H1 (cell line): ENCODE measurements around the gene PTDSS2. TPM values are rescaled to one million over a fixed set of nuclear protein-coding genes. Genes with fewer than 3 reads are reported as not detected.

Experiments used
- CTCF ChIA-PET: fragments of 300-600 bp; sonication (Branson Sonifier 250); formaldehyde crosslinking; loops from one replicate; lab custom pipeline; 2021; ENCODE audit not compliant: partially characterized antibody; lab: Charles Lee
- POLR2A ChIA-PET: fragments of 300-600 bp; sonication (Branson Sonifier 250); formaldehyde crosslinking; loops from one replicate; lab custom pipeline; 2021; ENCODE audit warnings: inconsistent platforms; ENCODE audit not compliant: partially characterized antibody; lab: Charles Lee
- DNase-seq, 2 experiments: peaks; one replicate each; pipeline versions ENCODE4 v3.0.0 to v3.0.0-alpha.2; 2010 to 2022; ENCODE audit warnings: low spot score in 2 of 2, low read depth in 1 of 2, mixed read lengths in 1 of 2
- FAIRE-seq: peaks from 2 replicates; lab custom pipeline; 2011; peaks lifted over from hg19 to GRCh38; lab: Jason Lieb, UNC
- H2AFZ ChIP-seq: 2 replicates; pipeline ENCODE4 v1.8.1; 2012; ENCODE audit warnings: low read length, inconsistent platforms
- H2AK5ac ChIP-seq: 2 replicates; pipeline ENCODE4 v1.6.1; 2013; ENCODE audit warnings: low read depth, low read length
- H2BK120ac ChIP-seq: replicated peaks from 2 replicates; pipeline ENCODE3; 2013; ENCODE audit warnings: low read depth, low read length, inconsistent platforms
- H2BK12ac ChIP-seq: 2 replicates; pipeline ENCODE4 v1.6.1; 2013; ENCODE audit warnings: low read depth, low read length
- H2BK15ac ChIP-seq: 2 replicates; pipeline ENCODE4 v1.6.1; 2013; ENCODE audit warnings: low read length
- H2BK20ac ChIP-seq: 2 replicates; pipeline ENCODE4 v1.6.1; 2013; ENCODE audit warnings: low read length
- H2BK5ac ChIP-seq: 2 replicates; pipeline ENCODE4 v1.6.1; 2013; ENCODE audit warnings: low read depth, low read length
- H3K14ac ChIP-seq: 2 replicates; pipeline ENCODE4 v1.6.1; 2013; ENCODE audit warnings: inconsistent platforms; ENCODE audit not compliant: insufficient read length
- H3K18ac ChIP-seq: 2 replicates; pipeline ENCODE4 v1.6.1; 2013; ENCODE audit warnings: low read length; ENCODE audit errors: extremely low read depth
- H3K23ac ChIP-seq: 2 replicates; pipeline ENCODE4 v1.6.1; 2013; ENCODE audit warnings: inconsistent platforms; ENCODE audit not compliant: insufficient read length
- H3K23me2 ChIP-seq: 2 replicates; pipeline ENCODE4 v1.6.1; 2013; ENCODE audit warnings: low read depth, low read length
- H3K27ac ChIP-seq: 2 replicates; pipeline ENCODE4 v1.6.1; 2011; ENCODE audit warnings: low read depth, low read length, inconsistent platforms
- H3K27me3 ChIP-seq, 4 experiments: replicated peaks in 1 of 4; 1 replicate in 1 of 4; 2 replicates in 3 of 4; pipeline versions ENCODE4 v1.6.1 to v1.8.1; 2011 to 2013; ENCODE audit warnings: low read length in 3 of 4, mild to moderate bottlenecking in 3 of 4, inconsistent platforms in 2 of 4, mixed read lengths in 2 of 4, moderate library complexity in 1 of 4; ENCODE audit not compliant: control insufficient read depth in 3 of 4, insufficient read depth in 3 of 4; ENCODE audit errors: extremely low read depth in 1 of 4
- H3K36me3 ChIP-seq, 4 experiments: 2 replicates each; pipeline versions ENCODE4 v1.6.1 to v1.8.1; 2011 to 2013; ENCODE audit warnings: mild to moderate bottlenecking in 4 of 4, low read length in 3 of 4, moderate library complexity in 2 of 4, control low read depth in 1 of 4, inconsistent platforms in 1 of 4; ENCODE audit not compliant: insufficient read depth in 4 of 4, control insufficient read depth in 2 of 4
- H3K4ac ChIP-seq: replicated peaks from 2 replicates; pipeline ENCODE3; 2013; ENCODE audit warnings: low read length, low read depth, mixed read lengths, inconsistent platforms; ENCODE audit not compliant: insufficient read length
- H3K4me1 ChIP-seq, 4 experiments: replicated peaks in 1 of 4; 1 replicate in 1 of 4; 2 replicates in 3 of 4; pipeline versions ENCODE4 v1.6.1 to v1.8.1; 2011 to 2013; ENCODE audit warnings: low read length in 3 of 4, inconsistent platforms in 2 of 4, mixed read lengths in 1 of 4; ENCODE audit not compliant: insufficient read depth in 4 of 4, control insufficient read depth in 3 of 4
- H3K4me2 ChIP-seq, 2 experiments: 2 replicates each; pipeline versions ENCODE4 v1.6.1 to v1.8.1; 2011 to 2013; ENCODE audit warnings: low read depth in 2 of 2, low read length in 2 of 2, control low read depth in 1 of 2, inconsistent platforms in 1 of 2, mild to moderate bottlenecking in 1 of 2; ENCODE audit not compliant: insufficient read depth in 1 of 2
- H3K4me3 ChIP-seq, 4 experiments: fragments of 200-600, 300-600 bp in 1 of 4; sonication (generic), shearing (Covaris generic), sonication (Bioruptor Twin) in 1 of 4; 2 replicates each; pipeline versions ENCODE4 v1.5.1 to v1.8.1; 2011 to 2016; ENCODE audit warnings: low read length in 4 of 4, low read depth in 3 of 4, control low read depth in 2 of 4, inconsistent platforms in 2 of 4, mild to moderate bottlenecking in 2 of 4, mixed read lengths in 1 of 4, moderate library complexity in 1 of 4; ENCODE audit not compliant: insufficient read depth in 2 of 4; ENCODE audit errors: extremely low read depth in 1 of 4
- H3K56ac ChIP-seq: replicated peaks from 2 replicates; pipeline ENCODE3; 2013; ENCODE audit warnings: low read depth, mild to moderate bottlenecking, mixed read lengths, low read length, inconsistent platforms; ENCODE audit not compliant: insufficient read length
- H3K79me1 ChIP-seq: 2 replicates; pipeline ENCODE4 v1.6.1; 2013; ENCODE audit warnings: low read depth, low read length, control low read depth
- H3K79me2 ChIP-seq, 2 experiments: 2 replicates each; pipeline versions ENCODE4 v1.6.1 to v1.8.1; 2012 to 2013; ENCODE audit warnings: low read length in 2 of 2, mild to moderate bottlenecking in 2 of 2, inconsistent platforms in 1 of 2; ENCODE audit not compliant: insufficient read depth in 2 of 2, control insufficient read depth in 1 of 2
- H3K9ac ChIP-seq, 4 experiments: replicated peaks in 1 of 4; 1 replicate in 1 of 4; 2 replicates in 3 of 4; pipeline versions ENCODE4 v1.6.1 to v1.8.1; 2011 to 2013; ENCODE audit warnings: low read depth in 3 of 4, low read length in 3 of 4, control low read depth in 2 of 4, mild to moderate bottlenecking in 2 of 4, moderate library complexity in 2 of 4, inconsistent platforms in 1 of 4; ENCODE audit errors: extremely low read depth in 1 of 4
- H3K9me3 ChIP-seq, 2 experiments: 2 replicates each; pipeline versions ENCODE4 v1.6.1 to v1.8.1; 2012 to 2013; ENCODE audit warnings: mild to moderate bottlenecking in 2 of 2, moderate library complexity in 2 of 2, control low read depth in 1 of 2, inconsistent platforms in 1 of 2, low read depth in 1 of 2, low read length in 1 of 2, mixed read lengths in 1 of 2; ENCODE audit not compliant: insufficient read depth in 2 of 2
- H4K20me1 ChIP-seq, 2 experiments: replicated peaks in 1 of 2; 2 replicates each; pipeline versions ENCODE3 to v1.8.1; 2011 to 2013; ENCODE audit warnings: inconsistent platforms in 2 of 2, low read length in 2 of 2, mild to moderate bottlenecking in 1 of 2; ENCODE audit not compliant: insufficient read depth in 2 of 2, control insufficient read depth in 1 of 2
- H4K5ac ChIP-seq: 2 replicates; pipeline ENCODE4 v1.6.1; 2013; ENCODE audit warnings: low read length, low read depth, mixed read lengths, inconsistent platforms; ENCODE audit not compliant: insufficient read length
- H4K8ac ChIP-seq: 2 replicates; pipeline ENCODE4 v1.8.0; 2013; ENCODE audit warnings: mild to moderate bottlenecking, moderate library complexity, low read length, inconsistent platforms; ENCODE audit not compliant: insufficient read depth; ENCODE audit errors: extremely low read depth
- H4K91ac ChIP-seq: replicated peaks from 2 replicates; pipeline ENCODE3; 2013; ENCODE audit warnings: low read length, mixed read lengths, inconsistent platforms; ENCODE audit not compliant: insufficient read length
- BACH1 ChIP-seq: IDR thresholded peaks from 2 replicates; pipeline ENCODE4 v1.6.1; 2012; ENCODE audit warnings: low read length, improper control_type of control experiment
- BRCA1 ChIP-seq: IDR thresholded peaks from 2 replicates; pipeline ENCODE4 v1.6.1; 2012; ENCODE audit warnings: low read depth, low read length, improper control_type of control experiment
- CTBP2 ChIP-seq: IDR thresholded peaks from 2 replicates; pipeline ENCODE4 v1.7.0; 2011; ENCODE audit warnings: borderline replicate concordance, mild to moderate bottlenecking, moderate library complexity, mixed read lengths, low read length; ENCODE audit not compliant: insufficient read depth, insufficient read length
- FOSL1 ChIP-seq: IDR thresholded peaks from 2 replicates; pipeline ENCODE4 v1.6.1; 2011; ENCODE audit warnings: mild to moderate bottlenecking, low read depth, low read length, moderate library complexity; ENCODE audit not compliant: insufficient read depth
- HDAC2 ChIP-seq, 2 experiments: fragments of 300-600 bp in 1 of 2; sonication (generic) in 1 of 2; IDR thresholded peaks; 2 replicates each; pipeline ENCODE4 v1.6.1; 2011 to 2012; ENCODE audit warnings: low read depth in 2 of 2, low read length in 2 of 2, mild to moderate bottlenecking in 2 of 2, moderate library complexity in 2 of 2, borderline replicate concordance in 1 of 2, inconsistent platforms in 1 of 2
- KDM1A ChIP-seq: fragments of 200-600, 300-600 bp; sonication (generic); IDR thresholded peaks from 2 replicates; pipeline ENCODE4 v1.7.1; 2016; ENCODE audit warnings: mild to moderate bottlenecking, low read length, borderline replicate concordance
- POLR2AphosphoS5 ChIP-seq: IDR thresholded peaks from 2 replicates; pipeline ENCODE4 v1.6.1; 2011; ENCODE audit warnings: low read depth, low read length
- RXRA ChIP-seq: IDR thresholded peaks from 2 replicates; pipeline ENCODE4 v1.6.1; 2011; ENCODE audit warnings: low read depth, mild to moderate bottlenecking, low read length, moderate library complexity; ENCODE audit not compliant: insufficient read depth
- SIX5 ChIP-seq: IDR thresholded peaks from 2 replicates; pipeline ENCODE4 v1.6.1; 2011; ENCODE audit warnings: mild to moderate bottlenecking, low read depth, low read length
- TBP ChIP-seq: IDR thresholded peaks from 2 replicates; pipeline ENCODE4 v1.6.1; 2011; ENCODE audit warnings: low read depth, low read length, improper control_type of control experiment
- TCF12 ChIP-seq: IDR thresholded peaks from 2 replicates; pipeline ENCODE4 v1.6.1; 2011; ENCODE audit warnings: low read depth, mild to moderate bottlenecking, low read length
- YY1 ChIP-seq: IDR thresholded peaks from 2 replicates; pipeline ENCODE4 v1.6.1; 2011; ENCODE audit warnings: low read depth, mild to moderate bottlenecking, low read length
- ZNF274 ChIP-seq: IDR thresholded peaks from 2 replicates; pipeline ENCODE4 v1.7.0; 2012; ENCODE audit warnings: low read length, borderline replicate concordance; ENCODE audit errors: extremely low read depth
- WGBS, 2 experiments: shearing (Covaris generic) in 1 of 2; methylation state at CpG; one replicate each; pipeline versions ENCODE4 v1.1.6 to v1.1.7; 2013 to 2015; ENCODE audit warnings: low lambda C conversion rate in 2 of 2, mixed read lengths in 2 of 2, inconsistent platforms in 1 of 2, low coverage in 1 of 2, missing lambda C conversion rate in 1 of 2; ENCODE audit not compliant: insufficient replicate concordance in 2 of 2, insufficient coverage in 1 of 2, insufficient read length in 1 of 2; ENCODE audit errors: extremely low coverage in 1 of 2, missing lambda C conversion rate in 1 of 2; 5-methylcytosine and 5-hydroxymethylcytosine counted together
- polyA plus RNA-seq, 7 experiments: library from polyadenylated mRNA; depleted of rRNA in 3 of 7; stranded (reverse) in 5 of 7; unstranded in 2 of 7; fragments of >200 nt in 5 of 7; fragments of 200-250 nt in 2 of 7; gene quantifications; 1 replicate in 5 of 7; 2 replicates in 1 of 7; 4 replicates in 1 of 7; pipeline versions ENCODE4 v1.2.1 to v1.2.3, GENCODE V29; 2011 to 2013; ENCODE audit warnings: missing spikeins in 2 of 7, mixed read lengths in 2 of 7
- total RNA-seq: library from RNA; stranded (reverse); fragmentation: NEBNext Ultra II Directional; extraction: Animal tissue kit (Norgen Biotek cat#: 25700); gene quantifications from 2 replicates; pipeline ENCODE4 v1.2.1, GENCODE V29; 2021

PTDSS2 gene
- total and polyA plus RNA-seq, 2 of the 8 experiments (the other 6 are each of a cell fraction or from before 2014, with no cell fraction given) = 48.7 to 68.2 TPM

DNA sequence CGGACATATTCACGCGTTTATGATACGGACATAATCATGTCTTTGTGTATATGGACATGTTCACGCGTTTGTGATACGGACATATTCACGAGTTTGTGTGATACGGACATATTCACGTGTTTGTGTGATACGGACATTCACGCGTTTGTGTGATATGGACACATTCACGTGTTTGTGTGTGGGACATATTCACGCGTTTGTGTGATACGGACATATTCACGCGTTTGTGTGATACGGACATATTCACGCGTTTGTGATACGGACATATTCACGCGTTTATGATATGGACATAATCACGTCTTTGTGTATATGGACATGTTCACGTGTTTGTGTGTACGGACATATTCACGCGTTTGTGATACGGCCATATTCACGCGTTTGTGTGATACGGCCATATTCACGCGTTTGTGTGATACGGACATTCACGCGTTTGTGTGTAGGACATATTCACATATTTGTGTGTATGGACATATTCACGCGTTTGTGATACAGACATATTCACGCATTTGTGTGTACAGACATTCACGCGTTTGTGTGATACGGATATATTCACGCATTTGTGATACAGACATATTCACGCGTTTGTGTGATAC lies 24.9 kb downstream of the PTDSS2 start:
- H3K4ac ChIP-seq = no peak overlapping the region
- H2BK20ac ChIP-seq = no peak overlapping the region
- no peak overlapping the region for H2BK12ac ChIP-seq
- no peaks in the 10 kb centered on the region for H3K9me3 ChIP-seq
- no peak overlapping the region for H4K91ac ChIP-seq
- peaks cover 0 to 9% of the 10 kb centered on the region in 2 experiments for H4K20me1 ChIP-seq
- H3K4me2 ChIP-seq = no peak overlapping the region
- H2AK5ac ChIP-seq = no peak overlapping the region; the same call in 1 of the 2 replicates
- CTCF ChIA-PET = interaction anchor here (1.3 to 2.3 kb wide), 2 partner anchors 18 to 24 kb away, joined by 3 to 8 read pairs; no protein-coding TSS in a partner anchor
- H4K5ac ChIP-seq = no peak overlapping the region
- no peak overlapping the region for H2BK120ac ChIP-seq
- no peaks in the 10 kb centered on the region for H3K27me3 ChIP-seq
- H3K14ac ChIP-seq = no peak overlapping the region
- no peak overlapping the region for H2AFZ ChIP-seq
- no peaks in the 10 kb centered on the region for H3K23me2 ChIP-seq
- peak; percentile 96 for FAIRE-seq
- no peak for DNase-seq
- H2BK15ac ChIP-seq = no peak overlapping the region
- 95% methylated on average over 48 of the region's 48 CpGs; no CpG with 5 or more reads in 1 of the 2 experiments for WGBS, 2 experiments
- H3K36me3 ChIP-seq = peaks cover 0 to 7% (median 2%) of the 10 kb centered on the region in 4 experiments; a peak in 2 of 8 replicates
- H3K23ac ChIP-seq = no peak overlapping the region
- peaks cover 7 to 36% of the 10 kb centered on the region in 2 experiments for H3K79me2 ChIP-seq
- no peak overlapping the region for H2BK5ac ChIP-seq
- H3K4me1 ChIP-seq = peaks cover 0 to 5% (median 2%) of the 10 kb centered on the region in 4 experiments; a peak in 3 of 7 replicates
- H3K79me1 ChIP-seq = peaks cover 16% of the 10 kb centered on the region
- no peak overlapping the region for H3K18ac ChIP-seq
- no peak overlapping the region for H3K4me3 ChIP-seq
- no peak overlapping the region for H3K27ac ChIP-seq
- H3K9ac ChIP-seq = no peak overlapping the region
- POLR2A ChIA-PET = interaction anchor here (0.8 kb wide), 1 partner anchor 24 kb away, joined by 3 read pairs; no protein-coding TSS in a partner anchor
- no peak overlapping the region for H3K56ac ChIP-seq
- H4K8ac ChIP-seq = no peak overlapping the region
- TF ChIP-seq FOSL1 (no peak), SIX5 (no peak), POLR2AphosphoS5 (no peak), RXRA (no peak), TBP (no peak), BACH1 (no peak), YY1 (no peak), KDM1A (no peak), ZNF274 (no peak), HDAC2 (IDR thresholded peaks at IDR 0.05; ENCODE audit: borderline replicate concordance in 1 of 2, low read depth in 2 of 2, low read length in 2 of 2) (no peak), CTBP2 (no peak), TCF12 (no peak), BRCA1 (no peak)
